ENCODE data around the gene CHMP2A. TPM values are rescaled to one million over a fixed set of nuclear protein-coding genes. Genes with fewer than 3 reads are reported as not detected.

Gene CHMP2A
- total and polyA plus RNA-seq, 2 of the 13 experiments (the other 11 are each of a cell fraction or from before 2014, with no cell fraction given) = 49.7 to 55.0 TPM

- TF ChIP-seq ZNF687 (CRISPR knock-in tag; IDR thresholded peaks at IDR 0.05) (peak; percentile 95), RAD21 (CRISPR knock-in tag; IDR thresholded peaks at IDR 0.05) (peak; percentile 46; the same call in 1 of the 2 replicates), SMARCE1 (IDR thresholded peaks at IDR 0.05; ENCODE audit: borderline replicate concordance) (no peak), LCORL (IDR thresholded peaks at IDR 0.05) (no peak), LCORL (CRISPR knock-in tag; IDR thresholded peaks at IDR 0.05) (peak; percentile 58; the same call in 1 of the 2 replicates), CHD2 (IDR thresholded peaks at IDR 0.05; ENCODE audit: low read depth, low read length) (0 out of 2 replicates have a peak, but pooled peaks have one; percentile 22), FOXA3 (CRISPR knock-in tag; IDR thresholded peaks at IDR 0.05) (no peak), ZBTB43 (CRISPR knock-in tag; conservative IDR thresholded peaks at IDR 0.05) (0 out of 2 replicates have a peak, but pooled peaks have one; percentile 15), JDP2 (CRISPR knock-in tag; IDR thresholded peaks at IDR 0.05; ENCODE audit: borderline replicate concordance) (no peak), CENPX (CRISPR knock-in tag; IDR thresholded peaks at IDR 0.05) (no peak), ZNF263 (CRISPR knock-in tag; IDR thresholded peaks at IDR 0.05) (peak; percentile 29; the same call in 1 of the 2 replicates), SRSF4 (IDR thresholded peaks at IDR 0.05; ENCODE audit: low read depth, low read length, poor library complexity, severe bottlenecking) (no peak), ZNF678 (CRISPR knock-in tag; IDR thresholded peaks at IDR 0.05) (no peak), HOXA7 (CRISPR knock-in tag; IDR thresholded peaks at IDR 0.05) (no peak), ZNF350 (CRISPR knock-in tag; IDR thresholded peaks at IDR 0.05; ENCODE audit: borderline replicate concordance, low read depth) (peak; percentile 82; the same call in 1 of the 2 replicates), ZNF800 (CRISPR knock-in tag; IDR thresholded peaks at IDR 0.05) (peak; percentile 28; the same call in 1 of the 2 replicates), HNRNPL (IDR thresholded peaks at IDR 0.05; ENCODE audit: low read depth, low read length) (0 out of 2 replicates have a peak, but pooled peaks have one; percentile 66), RFX5 (IDR thresholded peaks at IDR 0.05; ENCODE audit: low read depth, low read length) (peak; percentile 4; the same call in 1 of the 2 replicates)
- TF ChIP-seq, protein P1, sequence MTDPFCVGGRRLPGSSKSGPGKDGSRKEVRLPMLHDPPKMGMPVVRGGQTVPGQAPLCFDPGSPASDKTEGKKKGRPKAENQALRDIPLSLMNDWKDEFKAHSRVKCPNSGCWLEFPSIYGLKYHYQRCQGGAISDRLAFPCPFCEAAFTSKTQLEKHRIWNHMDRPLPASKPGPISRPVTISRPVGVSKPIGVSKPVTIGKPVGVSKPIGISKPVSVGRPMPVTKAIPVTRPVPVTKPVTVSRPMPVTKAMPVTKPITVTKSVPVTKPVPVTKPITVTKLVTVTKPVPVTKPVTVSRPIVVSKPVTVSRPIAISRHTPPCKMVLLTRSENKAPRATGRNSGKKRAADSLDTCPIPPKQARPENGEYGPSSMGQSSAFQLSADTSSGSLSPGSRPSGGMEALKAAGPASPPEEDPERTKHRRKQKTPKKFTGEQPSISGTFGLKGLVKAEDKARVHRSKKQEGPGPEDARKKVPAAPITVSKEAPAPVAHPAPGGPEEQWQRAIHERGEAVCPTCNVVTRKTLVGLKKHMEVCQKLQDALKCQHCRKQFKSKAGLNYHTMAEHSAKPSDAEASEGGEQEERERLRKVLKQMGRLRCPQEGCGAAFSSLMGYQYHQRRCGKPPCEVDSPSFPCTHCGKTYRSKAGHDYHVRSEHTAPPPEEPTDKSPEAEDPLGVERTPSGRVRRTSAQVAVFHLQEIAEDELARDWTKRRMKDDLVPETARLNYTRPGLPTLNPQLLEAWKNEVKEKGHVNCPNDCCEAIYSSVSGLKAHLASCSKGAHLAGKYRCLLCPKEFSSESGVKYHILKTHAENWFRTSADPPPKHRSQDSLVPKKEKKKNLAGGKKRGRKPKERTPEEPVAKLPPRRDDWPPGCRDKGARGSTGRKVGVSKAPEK (CRISPR knock-in tag; IDR thresholded peaks at IDR 0.05; ENCODE audit: borderline replicate concordance) = no peak
Measured at GRCh38 chr19:58575183-58576041, 20.5 kb upstream of the CHMP2A start (continued).
